ENCODE measurements around the gene GPR84. TPM values are rescaled to one million over a fixed set of nuclear protein-coding genes. Genes with fewer than 3 reads are reported as not detected.

The GPR84 gene
- total RNA-seq, 2 donors from 2014 or later = not detected

GRCh38 chr12:54374562-54375258, 10.4 kb upstream of the GPR84 start:
- WGBS, 2 donors = 49 to 54% methylated on average over 2 of the region's 2 CpGs
- Histone ChIP-seq H3K4me3 (no peak overlapping the region), H3K4me1 (peaks cover 23% of the 10 kb centered on the region), H3K9me3 (no peaks in the 10 kb centered on the region), H3K27me3 (no peaks in the 10 kb centered on the region), H3K36me3 (replicated peaks in 1 of 2; ENCODE audit: insufficient read depth in 1 of 2, low read depth in 2 of 2) (no peaks in the 10 kb centered on the region), H3K27ac (no peak overlapping the region)
- no peak for ATAC-seq
- no peak for DNase-seq
- intact Hi-C loops (cut with DNase I) = no loop called here
- TF ChIP-seq CTCF (IDR thresholded peaks at IDR 0.05) (no peak), POLR2A (IDR thresholded peaks at IDR 0.05) (no peak)

- ATAC-seq (no peak), DNase-seq (no peak)
- no peaks in the 10 kb centered on the region for H3K27me3 ChIP-seq
- TF ChIP-seq POLR2A (IDR thresholded peaks at IDR 0.05) (no peak), CTCF (IDR thresholded peaks at IDR 0.05) (no peak)
- no peak overlapping the region for H3K27ac ChIP-seq
- H3K4me1 ChIP-seq = peaks cover 25% of the 10 kb centered on the region
- 72 to 85% methylated on average over 9 to 10 of the region's 10 CpGs for WGBS, 2 donors
- H3K4me3 ChIP-seq = no peak overlapping the region
- H3K9me3 ChIP-seq = no peaks in the 10 kb centered on the region
- no peaks in the 10 kb centered on the region for H3K36me3 ChIP-seq (replicated peaks in 1 of 2; ENCODE audit: insufficient read depth in 1 of 2, low read depth in 2 of 2)
- intact Hi-C loops (cut with DNase I) = no loop called here
Measured at GRCh38 chr12:54373649-54374561, 9.6 kb upstream of the GPR84 start.

GRCh38 chr12:54372113-54372806, 8.0 kb upstream of the GPR84 start:
- ATAC-seq = no peak
- no peak overlapping the region for H3K27ac ChIP-seq
- H3K36me3 ChIP-seq (replicated peaks in 1 of 2; ENCODE audit: insufficient read depth in 1 of 2, low read depth in 2 of 2) = no peaks in the 10 kb centered on the region
- DNase-seq = no peak
- no peak overlapping the region for H3K4me3 ChIP-seq
- WGBS, 2 donors = 60 to 79% methylated on average over 8 of the region's 8 CpGs
- intact Hi-C loops (cut with DNase I) = no loop called here
- no peak for TF ChIP-seq CTCF (IDR thresholded peaks at IDR 0.05)
- no peak for TF ChIP-seq POLR2A (IDR thresholded peaks at IDR 0.05)
- H3K27me3 ChIP-seq = no peaks in the 10 kb centered on the region
- no peaks in the 10 kb centered on the region for H3K9me3 ChIP-seq
- peaks cover 33% of the 10 kb centered on the region for H3K4me1 ChIP-seq

GRCh38 chr12:54371328-54372112, 7.2 kb upstream of the GPR84 start:
- ATAC-seq = no peak
- Histone ChIP-seq H3K27me3 (no peaks in the 10 kb centered on the region), H3K4me3 (no peak overlapping the region), H3K36me3 (replicated peaks in 1 of 2; ENCODE audit: insufficient read depth in 1 of 2, low read depth in 2 of 2) (no peaks in the 10 kb centered on the region), H3K9me3 (no peaks in the 10 kb centered on the region), H3K4me1 (peaks cover 33% of the 10 kb centered on the region), H3K27ac (no peak overlapping the region)
- WGBS, 2 donors = 55 to 76% methylated on average over 4 to 5 of the region's 5 CpGs
- peak in 1 of 4 donors; percentile 40 for DNase-seq
- intact Hi-C loops (cut with DNase I) = no loop called here
- no peak for TF ChIP-seq CTCF (IDR thresholded peaks at IDR 0.05)
- TF ChIP-seq POLR2A (IDR thresholded peaks at IDR 0.05) = no peak
